Heart left ventricle (tissue), 13 donors: ENCODE data around the gene JPT1.
A peak's percentile ranks its signal among the peaks of the same experiment; 100 is the strongest.

Experiments
- CTCF ChIP-seq, 12 donors: fragments of 200-600 bp; sonication (generic) in 4 of 12; IDR thresholded peaks; one replicate each; pipeline versions ENCODE4 v1.5.0 to v1.8.0; 2018 to 2022; ENCODE audit warnings: antibody characterized with exemption in 12 of 12, mild to moderate bottlenecking in 5 of 12
- POLR2A ChIP-seq, 2 donors: fragments of 450-650 bp; IDR thresholded peaks; one replicate each; pipeline ENCODE4 v1.6.1; 2017; ENCODE audit warnings: antibody characterized with exemption in 2 of 2, mild to moderate bottlenecking in 2 of 2, moderate library complexity in 2 of 2
- donor health status: ischemic (EF 13 %, LVEDD 7.1; RV severe dilation, severe dysfunction).
- donor health status: DM: no; HTN: yes; CAD: no.
- donor health status: DM: no; HTN: no; CAD: no.
- donor health status: ischemic (EF 25% LVEDD 6.9; RV normal size, moderate dysfunction).
- donor health status: ischemic (EF 25% LVEDD 5.7; RV mildly dilated, moderate dysfunction).
- donor health status: ischemic (EF 35%, LVEDD 5.7; RV mildly dilated, moderate dysfunction).
- donor health status: nonischemic (EF 11% LVEDD 7.7; RV severe dilation, severe dysfunction).
- donor health status: DM: yes; HTN: yes; CAD: no.
- donor health status: PGD.
- donor health status: ischemic (EF 29% LVEDD 5.4; RV normal size, mild dysfunction).
- donor health status: nonischemic (EF 23%, LVEDD 6.1; RV moderate dilation, normal function).

- TF ChIP-seq CTCF (IDR thresholded peaks at IDR 0.05) (no peak), POLR2A (IDR thresholded peaks at IDR 0.05) (peak in 1 of 2 donors; percentile 57)
Measured at GRCh38 chr17:75087558-75088453, 66.5 kb downstream of the JPT1 start, which contains the start of gene SLC16A5.
